Calu3 (cell line): ENCODE results near the gene FRMD4B. TPM values are rescaled to one million over a fixed set of nuclear protein-coding genes. Genes with fewer than 3 reads are reported as not detected.

Experiments used
- BruUV-seq: library from RNA; stranded (reverse); fragments of 400-500 nt; replicated peaks from 2 replicates; lab custom pipeline; 2021; lab: Mats Ljungman, UMichigan
- CTCF ChIA-PET: fragments of 300-600 bp; sonication (Branson Sonifier 250); formaldehyde crosslinking; loops from one replicate; lab custom pipeline; 2022; ENCODE audit warnings: antibody characterized with exemption; lab: Charles Lee
- DNase-seq: peaks from one replicate; pipeline ENCODE4 v3.0.0; 2022
- H3K27ac Mint-ChIP-seq: one replicate; pipeline ENCODE4 v1.8.0; 2022; ENCODE audit warnings: mixed read lengths; ENCODE audit not compliant: unreplicated experiment
- H3K27me3 Mint-ChIP-seq: one replicate; pipeline ENCODE4 v1.8.0; 2022; ENCODE audit warnings: mixed read lengths; ENCODE audit not compliant: unreplicated experiment
- H3K36me3 Mint-ChIP-seq: one replicate; pipeline ENCODE4 v1.8.0; 2022; ENCODE audit warnings: mild to moderate bottlenecking, moderate library complexity, mixed read lengths; ENCODE audit not compliant: insufficient read depth, unreplicated experiment
- H3K4me1 Mint-ChIP-seq: one replicate; pipeline ENCODE4 v1.8.0; 2022; ENCODE audit warnings: mild to moderate bottlenecking, low read depth, mixed read lengths; ENCODE audit not compliant: unreplicated experiment
- H3K4me3 Mint-ChIP-seq: one replicate; pipeline ENCODE4 v1.8.0; 2022; ENCODE audit warnings: mild to moderate bottlenecking, low read depth, moderate library complexity, mixed read lengths; ENCODE audit not compliant: unreplicated experiment
- H3K9me3 Mint-ChIP-seq: one replicate; pipeline ENCODE4 v1.8.0; 2022; ENCODE audit warnings: low read depth, mixed read lengths; ENCODE audit not compliant: unreplicated experiment
- CTCF ChIP-seq: fragments of 200-600 bp; IDR thresholded peaks from one replicate; pipeline ENCODE4 v1.8.0; 2022; ENCODE audit warnings: antibody characterized with exemption; ENCODE audit not compliant: unreplicated experiment
- intact Hi-C: fragments of 100-400 bp; cut with micrococcal nuclease; formaldehyde crosslinking; loops from one replicate; pipeline ENCODE4 v1.10.0; 2022; ENCODE audit not compliant: unreplicated experiment
- total RNA-seq: library from RNA; stranded (reverse); gene quantifications from 2 replicates; pipeline ENCODE4 v1.2.3, GENCODE V29; 2022

Gene FRMD4B
- total RNA-seq, 1 experiment from 2014 or later: 16.7 TPM

DNA sequence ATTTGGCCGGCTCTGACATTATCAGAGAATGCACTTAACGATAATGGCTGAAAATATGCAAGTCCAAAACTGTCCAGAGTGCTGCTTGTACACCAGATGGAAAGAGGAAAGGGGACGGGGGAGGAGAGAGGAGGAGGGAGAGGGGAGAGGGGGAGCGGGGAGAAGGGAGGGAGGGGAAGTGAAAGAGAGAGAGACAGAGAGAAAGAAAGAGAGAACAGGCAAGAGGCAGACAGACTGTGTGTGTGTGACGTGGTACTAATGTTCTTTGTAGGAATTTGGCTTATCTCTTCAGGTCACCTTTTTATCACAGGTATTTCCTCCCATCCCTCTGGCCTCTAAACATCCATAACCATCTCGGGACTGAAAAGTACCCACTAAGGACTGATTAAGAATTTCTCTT, 188.4 kb downstream of the FRMD4B start:
- peaks cover 49% of the 10 kb centered on the region for H3K36me3 Mint-ChIP-seq
- H3K9me3 Mint-ChIP-seq: no peaks in the 10 kb centered on the region
- BruUV-seq: no TSS peak
- no peak for TF ChIP-seq CTCF
- H3K4me3 Mint-ChIP-seq: no peak overlapping the region
- CTCF ChIA-PET: interaction anchor here (1.3 kb wide), 1 partner anchor 15 kb away, joined by 4 read pairs; no protein-coding TSS in a partner anchor
- peaks cover 21% of the 10 kb centered on the region for H3K4me1 Mint-ChIP-seq
- intact Hi-C loops: no loop called here
- no peak for DNase-seq
- H3K27ac Mint-ChIP-seq: no peak overlapping the region
- no peaks in the 10 kb centered on the region for H3K27me3 Mint-ChIP-seq

GRCh38 chr3:69196876-69197275, 189.0 kb downstream of the FRMD4B start:
- intact Hi-C loops: no loop called here
- CTCF ChIA-PET: no interaction called here
- peaks cover 49% of the 10 kb centered on the region for H3K36me3 Mint-ChIP-seq
- DNase-seq: no peak
- peaks cover 15% of the 10 kb centered on the region for H3K4me1 Mint-ChIP-seq
- H3K27ac Mint-ChIP-seq: no peak overlapping the region
- TSS peak; percentile 2 for BruUV-seq
- no peak for TF ChIP-seq CTCF
- no peak overlapping the region for H3K4me3 Mint-ChIP-seq
- H3K27me3 Mint-ChIP-seq: no peaks in the 10 kb centered on the region
- no peaks in the 10 kb centered on the region for H3K9me3 Mint-ChIP-seq

GRCh38 chr3:69194431-69195165, 191.3 kb downstream of the FRMD4B start:
- intact Hi-C loops: no loop called here
- CTCF ChIA-PET: no interaction called here
- BruUV-seq: no TSS peak
- Mint-ChIP-seq H3K4me1 (peaks cover 8% of the 10 kb centered on the region), H3K27ac (no peak overlapping the region), H3K36me3 (peaks cover 36% of the 10 kb centered on the region), H3K27me3 (no peaks in the 10 kb centered on the region), H3K9me3 (no peaks in the 10 kb centered on the region), H3K4me3 (no peak overlapping the region)
- no peak for DNase-seq
- TF ChIP-seq CTCF: no peak

DNA sequence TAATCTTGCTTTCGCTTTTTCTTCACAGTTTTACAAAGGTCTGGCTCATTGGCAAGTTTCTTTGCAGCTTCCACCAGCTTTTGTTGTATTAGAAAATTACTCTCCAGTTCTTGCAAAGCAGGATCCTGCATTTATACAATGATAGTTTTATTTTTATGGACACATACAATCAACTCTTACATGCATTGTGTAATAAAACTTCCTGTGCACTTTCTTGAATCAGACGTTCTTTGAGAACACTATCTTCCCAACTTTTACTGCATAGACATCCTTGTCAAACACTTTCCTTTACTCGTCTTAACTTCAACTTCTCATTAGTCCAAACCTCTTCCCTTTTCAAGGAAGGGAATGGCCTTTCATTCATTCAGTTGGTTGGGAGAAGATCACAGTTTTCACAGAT, 192.1 kb downstream of the FRMD4B start:
- H3K4me1 Mint-ChIP-seq: peaks cover 8% of the 10 kb centered on the region
- H3K27me3 Mint-ChIP-seq: no peaks in the 10 kb centered on the region
- H3K36me3 Mint-ChIP-seq: peaks cover 27% of the 10 kb centered on the region
- no peak for DNase-seq
- CTCF ChIA-PET: no interaction called here
- H3K27ac Mint-ChIP-seq: no peak overlapping the region
- no peak for TF ChIP-seq CTCF
- H3K9me3 Mint-ChIP-seq: no peaks in the 10 kb centered on the region
- intact Hi-C loops: no loop called here
- BruUV-seq: no TSS peak
- H3K4me3 Mint-ChIP-seq: no peak overlapping the region
